ENCODE measurements around the gene CRABP2. TPM values are rescaled to one million over a fixed set of nuclear protein-coding genes. Genes with fewer than 3 reads are reported as not detected.

Gene CRABP2
- total and polyA plus RNA-seq, 2 of the 13 experiments (the other 11 are each of a cell fraction or from before 2014, with no cell fraction given) = 0.40 to 0.60 TPM

DNA sequence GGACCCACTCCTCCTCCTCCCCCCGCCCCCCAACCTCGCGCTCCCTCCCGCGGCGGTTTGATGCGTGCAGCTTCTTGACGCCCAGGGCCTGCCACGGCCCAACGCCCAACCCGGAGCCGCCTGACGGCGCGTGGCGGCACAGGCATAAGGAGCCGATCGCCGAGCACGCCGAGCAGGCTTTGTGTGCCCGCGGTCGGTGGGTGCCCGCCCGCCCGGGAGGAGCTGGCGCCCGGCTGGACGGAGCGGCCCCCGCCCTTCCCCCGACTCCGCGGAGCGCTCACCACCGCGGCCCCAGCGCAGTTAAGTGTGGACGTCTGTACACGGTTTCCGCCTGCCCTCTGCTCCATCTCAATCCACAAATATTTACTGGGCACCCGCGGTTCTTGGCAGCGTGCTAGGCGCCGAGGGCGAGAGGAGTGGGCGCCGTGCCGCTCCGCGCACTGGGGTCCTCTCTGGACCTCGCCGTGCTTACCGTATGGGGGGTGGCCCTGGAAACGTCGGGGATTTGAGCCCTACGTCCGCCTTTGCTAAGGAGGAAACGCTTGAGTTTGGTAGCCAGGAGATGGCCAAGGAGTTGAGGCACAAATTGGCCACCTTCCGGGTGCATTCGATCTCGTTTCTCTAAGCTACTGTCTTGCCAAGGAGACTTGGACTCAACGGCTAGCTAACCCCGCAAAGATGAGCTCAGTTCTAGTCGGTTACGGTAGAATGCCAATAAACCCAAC, 46.5 kb upstream of the CRABP2 start (continued):
- TF ChIP-seq, protein P1, sequence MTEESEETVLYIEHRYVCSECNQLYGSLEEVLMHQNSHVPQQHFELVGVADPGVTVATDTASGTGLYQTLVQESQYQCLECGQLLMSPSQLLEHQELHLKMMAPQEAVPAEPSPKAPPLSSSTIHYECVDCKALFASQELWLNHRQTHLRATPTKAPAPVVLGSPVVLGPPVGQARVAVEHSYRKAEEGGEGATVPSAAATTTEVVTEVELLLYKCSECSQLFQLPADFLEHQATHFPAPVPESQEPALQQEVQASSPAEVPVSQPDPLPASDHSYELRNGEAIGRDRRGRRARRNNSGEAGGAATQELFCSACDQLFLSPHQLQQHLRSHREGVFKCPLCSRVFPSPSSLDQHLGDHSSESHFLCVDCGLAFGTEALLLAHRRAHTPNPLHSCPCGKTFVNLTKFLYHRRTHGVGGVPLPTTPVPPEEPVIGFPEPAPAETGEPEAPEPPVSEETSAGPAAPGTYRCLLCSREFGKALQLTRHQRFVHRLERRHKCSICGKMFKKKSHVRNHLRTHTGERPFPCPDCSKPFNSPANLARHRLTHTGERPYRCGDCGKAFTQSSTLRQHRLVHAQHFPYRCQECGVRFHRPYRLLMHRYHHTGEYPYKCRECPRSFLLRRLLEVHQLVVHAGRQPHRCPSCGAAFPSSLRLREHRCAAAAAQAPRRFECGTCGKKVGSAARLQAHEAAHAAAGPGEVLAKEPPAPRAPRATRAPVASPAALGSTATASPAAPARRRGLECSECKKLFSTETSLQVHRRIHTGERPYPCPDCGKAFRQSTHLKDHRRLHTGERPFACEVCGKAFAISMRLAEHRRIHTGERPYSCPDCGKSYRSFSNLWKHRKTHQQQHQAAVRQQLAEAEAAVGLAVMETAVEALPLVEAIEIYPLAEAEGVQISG (CRISPR knock-in tag; IDR thresholded peaks at IDR 0.05) = peak; percentile 91
- TF ChIP-seq, protein P2, sequence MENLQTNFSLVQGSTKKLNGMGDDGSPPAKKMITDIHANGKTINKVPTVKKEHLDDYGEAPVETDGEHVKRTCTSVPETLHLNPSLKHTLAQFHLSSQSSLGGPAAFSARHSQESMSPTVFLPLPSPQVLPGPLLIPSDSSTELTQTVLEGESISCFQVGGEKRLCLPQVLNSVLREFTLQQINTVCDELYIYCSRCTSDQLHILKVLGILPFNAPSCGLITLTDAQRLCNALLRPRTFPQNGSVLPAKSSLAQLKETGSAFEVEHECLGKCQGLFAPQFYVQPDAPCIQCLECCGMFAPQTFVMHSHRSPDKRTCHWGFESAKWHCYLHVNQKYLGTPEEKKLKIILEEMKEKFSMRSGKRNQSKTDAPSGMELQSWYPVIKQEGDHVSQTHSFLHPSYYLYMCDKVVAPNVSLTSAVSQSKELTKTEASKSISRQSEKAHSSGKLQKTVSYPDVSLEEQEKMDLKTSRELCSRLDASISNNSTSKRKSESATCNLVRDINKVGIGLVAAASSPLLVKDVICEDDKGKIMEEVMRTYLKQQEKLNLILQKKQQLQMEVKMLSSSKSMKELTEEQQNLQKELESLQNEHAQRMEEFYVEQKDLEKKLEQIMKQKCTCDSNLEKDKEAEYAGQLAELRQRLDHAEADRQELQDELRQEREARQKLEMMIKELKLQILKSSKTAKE (CRISPR knock-in tag; IDR thresholded peaks at IDR 0.05; ENCODE audit: borderline replicate concordance) = no peak
- TF ChIP-seq PTBP1 (IDR thresholded peaks at IDR 0.05; ENCODE audit: low read depth, low read length, poor library complexity, severe bottlenecking) (no peak), HNRNPH1 (optimal IDR thresholded peaks at IDR 0.05; ENCODE audit: low read depth, low read length) (no peak), MZF1 (CRISPR knock-in tag; IDR thresholded peaks at IDR 0.05; ENCODE audit: borderline replicate concordance) (no peak), ZNF883 (CRISPR knock-in tag; IDR thresholded peaks at IDR 0.05; ENCODE audit: not compliant biosample characterization) (peak; percentile 40), NBN (conservative IDR thresholded peaks at IDR 0.05) (no peak), BRCA1 (CRISPR knock-in tag; IDR thresholded peaks at IDR 0.05) (no peak), ETV6 (CRISPR knock-in tag; conservative IDR thresholded peaks at IDR 0.05) (peak; percentile 87), YY1 (IDR thresholded peaks at IDR 0.05; ENCODE audit: insufficient read depth, insufficient replicate concordance, low read depth, low read length) (peak; percentile 88), POLR2AphosphoS2 (IDR thresholded peaks at IDR 0.05; ENCODE audit: low read depth, low read length) (no peak), SP1 (IDR thresholded peaks at IDR 0.05) (no peak), SP1 (CRISPR knock-in tag; IDR thresholded peaks at IDR 0.05) (peak; percentile 66), TAF15 (IDR thresholded peaks at IDR 0.05; ENCODE audit: low read depth, low read length, poor library complexity, severe bottlenecking) (no peak), RNF2 (conservative IDR thresholded peaks at IDR 0.05; ENCODE audit: low read depth) (no peak)
- TF ChIP-seq, protein P3, sequence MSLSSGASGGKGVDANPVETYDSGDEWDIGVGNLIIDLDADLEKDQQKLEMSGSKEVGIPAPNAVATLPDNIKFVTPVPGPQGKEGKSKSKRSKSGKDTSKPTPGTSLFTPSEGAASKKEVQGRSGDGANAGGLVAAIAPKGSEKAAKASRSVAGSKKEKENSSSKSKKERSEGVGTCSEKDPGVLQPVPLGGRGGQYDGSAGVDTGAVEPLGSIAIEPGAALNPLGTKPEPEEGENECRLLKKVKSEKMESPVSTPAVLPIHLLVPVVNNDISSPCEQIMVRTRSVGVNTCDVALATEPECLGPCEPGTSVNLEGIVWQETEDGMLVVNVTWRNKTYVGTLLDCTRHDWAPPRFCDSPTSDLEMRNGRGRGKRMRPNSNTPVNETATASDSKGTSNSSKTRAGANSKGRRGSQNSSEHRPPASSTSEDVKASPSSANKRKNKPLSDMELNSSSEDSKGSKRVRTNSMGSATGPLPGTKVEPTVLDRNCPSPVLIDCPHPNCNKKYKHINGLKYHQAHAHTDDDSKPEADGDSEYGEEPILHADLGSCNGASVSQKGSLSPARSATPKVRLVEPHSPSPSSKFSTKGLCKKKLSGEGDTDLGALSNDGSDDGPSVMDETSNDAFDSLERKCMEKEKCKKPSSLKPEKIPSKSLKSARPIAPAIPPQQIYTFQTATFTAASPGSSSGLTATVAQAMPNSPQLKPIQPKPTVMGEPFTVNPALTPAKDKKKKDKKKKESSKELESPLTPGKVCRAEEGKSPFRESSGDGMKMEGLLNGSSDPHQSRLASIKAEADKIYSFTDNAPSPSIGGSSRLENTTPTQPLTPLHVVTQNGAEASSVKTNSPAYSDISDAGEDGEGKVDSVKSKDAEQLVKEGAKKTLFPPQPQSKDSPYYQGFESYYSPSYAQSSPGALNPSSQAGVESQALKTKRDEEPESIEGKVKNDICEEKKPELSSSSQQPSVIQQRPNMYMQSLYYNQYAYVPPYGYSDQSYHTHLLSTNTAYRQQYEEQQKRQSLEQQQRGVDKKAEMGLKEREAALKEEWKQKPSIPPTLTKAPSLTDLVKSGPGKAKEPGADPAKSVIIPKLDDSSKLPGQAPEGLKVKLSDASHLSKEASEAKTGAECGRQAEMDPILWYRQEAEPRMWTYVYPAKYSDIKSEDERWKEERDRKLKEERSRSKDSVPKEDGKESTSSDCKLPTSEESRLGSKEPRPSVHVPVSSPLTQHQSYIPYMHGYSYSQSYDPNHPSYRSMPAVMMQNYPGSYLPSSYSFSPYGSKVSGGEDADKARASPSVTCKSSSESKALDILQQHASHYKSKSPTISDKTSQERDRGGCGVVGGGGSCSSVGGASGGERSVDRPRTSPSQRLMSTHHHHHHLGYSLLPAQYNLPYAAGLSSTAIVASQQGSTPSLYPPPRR (CRISPR knock-in tag; IDR thresholded peaks at IDR 0.05; ENCODE audit: borderline replicate concordance) = peak; percentile 34; the same call in 1 of the 2 replicates
- TF ChIP-seq, protein P4, sequence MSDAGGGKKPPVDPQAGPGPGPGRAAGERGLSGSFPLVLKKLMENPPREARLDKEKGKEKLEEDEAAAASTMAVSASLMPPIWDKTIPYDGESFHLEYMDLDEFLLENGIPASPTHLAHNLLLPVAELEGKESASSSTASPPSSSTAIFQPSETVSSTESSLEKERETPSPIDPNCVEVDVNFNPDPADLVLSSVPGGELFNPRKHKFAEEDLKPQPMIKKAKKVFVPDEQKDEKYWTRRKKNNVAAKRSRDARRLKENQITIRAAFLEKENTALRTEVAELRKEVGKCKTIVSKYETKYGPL (CRISPR knock-in tag; IDR thresholded peaks at IDR 0.05) = no peak
